CD8-positive, alpha-beta memory T cell (primary cell): ENCODE data around the gene HOXA6. TPM values are rescaled to one million over a fixed set of nuclear protein-coding genes. Genes with fewer than 3 reads are reported as not detected.

Experiments used
- CTCF ChIA-PET: fragments of 350-600 bp; sonication (Branson Sonifier 250); formaldehyde crosslinking; loops from one replicate; lab custom pipeline; 2021; ENCODE audit warnings: antibody characterized with exemption; lab: Charles Lee
- POLR2A ChIA-PET: fragments of 350-600 bp; sonication (Branson Sonifier 250); formaldehyde crosslinking; loops from one replicate; lab custom pipeline; 2021; ENCODE audit warnings: antibody characterized with exemption; lab: Charles Lee
- DNase-seq, 5 donors: peaks; one replicate each; pipeline versions ENCODE4 v3.0.0 to v3.0.0-alpha.2; 2020 to 2022; ENCODE audit warnings: mixed read lengths in 1 of 5
- H3K27ac ChIP-seq: one replicate; pipeline ENCODE4 v1.7.0; 2013; ENCODE audit warnings: low read depth, mild to moderate bottlenecking, low read length, moderate library complexity
- H3K27me3 ChIP-seq: 2 replicates; pipeline ENCODE4 v1.7.0; 2013; ENCODE audit warnings: low read length, mild to moderate bottlenecking; ENCODE audit not compliant: insufficient read depth, poor library complexity, severe bottlenecking
- H3K36me3 ChIP-seq: 2 replicates; pipeline ENCODE4 v1.7.0; 2013; ENCODE audit warnings: mild to moderate bottlenecking, low read length, moderate library complexity; ENCODE audit not compliant: insufficient read depth
- H3K4me1 ChIP-seq: 2 replicates; pipeline ENCODE4 v1.7.0; 2013; ENCODE audit warnings: mild to moderate bottlenecking, low read length, moderate library complexity; ENCODE audit not compliant: insufficient read depth
- H3K4me3 ChIP-seq: 2 replicates; pipeline ENCODE4 v1.7.0; 2013; ENCODE audit warnings: mild to moderate bottlenecking, low read length
- H3K9me3 ChIP-seq: 2 replicates; pipeline ENCODE4 v1.7.0; 2013; ENCODE audit warnings: mild to moderate bottlenecking, low read length
- H3K27ac Mint-ChIP-seq, 8 donors: one replicate each; pipeline ENCODE4 v1.8.0; 2020 to 2021; ENCODE audit warnings: mixed read lengths in 8 of 8, mild to moderate bottlenecking in 6 of 8, inconsistent platforms in 3 of 8, moderate library complexity in 3 of 8
- H3K27me3 Mint-ChIP-seq, 2 donors: one replicate each; pipeline ENCODE4 v1.8.0; 2020 to 2021; ENCODE audit warnings: mixed read lengths in 2 of 2, mild to moderate bottlenecking in 1 of 2, moderate library complexity in 1 of 2
- H3K36me3 Mint-ChIP-seq, 3 donors: one replicate each; pipeline ENCODE4 v1.8.0; 2020 to 2021; ENCODE audit warnings: mixed read lengths in 3 of 3, inconsistent platforms in 1 of 3, mild to moderate bottlenecking in 1 of 3
- H3K4me1 Mint-ChIP-seq, 3 donors: one replicate each; pipeline ENCODE4 v1.8.0; 2020 to 2021; ENCODE audit warnings: mixed read lengths in 3 of 3, inconsistent platforms in 1 of 3, mild to moderate bottlenecking in 1 of 3
- H3K4me3 Mint-ChIP-seq, 7 donors: one replicate each; pipeline ENCODE4 v1.8.0; 2020 to 2021; ENCODE audit warnings: mixed read lengths in 7 of 7, mild to moderate bottlenecking in 6 of 7, moderate library complexity in 4 of 7, inconsistent platforms in 2 of 7
- H3K9me3 Mint-ChIP-seq, 5 donors: one replicate each; pipeline ENCODE4 v1.8.0; 2020 to 2022; ENCODE audit warnings: mixed read lengths in 5 of 5, mild to moderate bottlenecking in 3 of 5, moderate library complexity in 2 of 5, inconsistent platforms in 1 of 5
- polyA plus RNA-seq: library from polyadenylated mRNA; unstranded; fragments of 300-500 nt; fragmentation: Illumina TruSeq; gene quantifications from one replicate; pipeline ENCODE4 v1.2.3, GENCODE V29; 2021
- total RNA-seq, 2 experiments: library from RNA; stranded (reverse); gene quantifications; one replicate each; pipeline ENCODE4 v1.2.3, GENCODE V29; 2021

Gene HOXA6
- total and polyA plus RNA-seq, 3 experiments from 2014 or later = not detected

- no peak overlapping the region for H3K27ac Mint-ChIP-seq
- DNase-seq = no peak
- peaks cover 45 to 65% of the 10 kb centered on the region in 2 donors for H3K27me3 Mint-ChIP-seq
- Histone ChIP-seq H3K27ac (no peak overlapping the region), H3K9me3 (no peaks in the 10 kb centered on the region), H3K36me3 (no peaks in the 10 kb centered on the region), H3K4me1 (no peaks in the 10 kb centered on the region), H3K4me3 (no peak overlapping the region), H3K27me3 (peaks cover 31% of the 10 kb centered on the region)
- peak overlapping the region in 1 of 7 donors; percentile 65 for H3K4me3 Mint-ChIP-seq
- ChIA-PET POLR2A (no interaction called here), CTCF (no interaction called here)
- H3K9me3 Mint-ChIP-seq = no peaks in the 10 kb centered on the region
- no peaks in the 10 kb centered on the region for H3K36me3 Mint-ChIP-seq
- H3K4me1 Mint-ChIP-seq = peaks cover 0 to 12% (median 5%) of the 10 kb centered on the region in 3 donors
Measured at GRCh38 chr7:27143950-27144780, 3.4 kb downstream of the HOXA6 start.

GRCh38 chr7:27143023-27143949, 4.3 kb downstream of the HOXA6 start, which contains the start of gene HOXA5:
Gene HOXA5, minus strand, starts transcription at chr7:27143681. Its CDS starts 74 bp downstream, at chr7:27143607.
- no peak within 1 kb of the TSS for H3K4me3 ChIP-seq
- peaks cover 22% of the 10 kb centered on the region for H3K27me3 ChIP-seq
- peak within 1 kb of the TSS in 4 of 7 donors; percentile 20 to 65 (median 32) for H3K4me3 Mint-ChIP-seq
- no peaks in the 10 kb centered on the region for H3K9me3 ChIP-seq
- no peaks in the 10 kb centered on the region for H3K36me3 Mint-ChIP-seq
- ChIA-PET POLR2A (no interaction called here), CTCF (no interaction called here)
- no peaks in the 10 kb centered on the region for H3K9me3 Mint-ChIP-seq
- no peaks in the 10 kb centered on the region for H3K4me1 ChIP-seq
- peaks cover 39 to 64% of the 10 kb centered on the region in 2 donors for H3K27me3 Mint-ChIP-seq
- H3K27ac ChIP-seq = no peak within 1 kb of the TSS
- H3K27ac Mint-ChIP-seq = no peak within 1 kb of the TSS
- peaks cover 0 to 9% (median 5%) of the 10 kb centered on the region in 3 donors for H3K4me1 Mint-ChIP-seq
- H3K36me3 ChIP-seq = no peaks in the 10 kb centered on the region
- DNase-seq = no peak

DNA sequence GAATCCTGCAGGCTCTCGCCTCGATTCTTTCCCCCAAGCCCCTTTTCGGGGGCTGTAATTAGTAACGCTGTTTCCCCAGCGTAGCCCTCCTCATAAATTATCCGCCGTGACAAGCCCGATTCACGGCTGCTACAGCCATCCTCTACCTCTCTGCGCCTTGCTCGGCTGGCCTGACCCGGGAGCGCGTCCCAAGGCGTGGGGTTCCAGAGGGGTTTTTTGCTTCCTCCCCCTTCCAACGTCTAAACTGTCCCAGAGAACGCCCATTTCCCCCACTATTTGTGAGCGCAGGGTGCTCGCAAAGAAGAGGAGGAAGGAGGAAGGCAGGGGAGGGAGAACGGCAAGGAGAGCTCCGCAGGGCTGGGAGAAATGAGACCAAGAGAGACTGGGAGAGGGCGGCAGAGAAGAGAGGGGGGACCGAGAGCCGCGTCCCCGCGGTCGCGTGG, 5.0 kb downstream of the HOXA6 start:
- Histone ChIP-seq H3K27ac (no peak overlapping the region), H3K36me3 (no peaks in the 10 kb centered on the region), H3K9me3 (no peaks in the 10 kb centered on the region), H3K4me1 (no peaks in the 10 kb centered on the region), H3K27me3 (peaks cover 20% of the 10 kb centered on the region), H3K4me3 (no peak overlapping the region)
- H3K9me3 Mint-ChIP-seq = no peaks in the 10 kb centered on the region
- POLR2A ChIA-PET = no interaction called here
- DNase-seq = no peak
- no peaks in the 10 kb centered on the region for H3K36me3 Mint-ChIP-seq
- H3K4me1 Mint-ChIP-seq = peaks cover 0 to 5% (median 1%) of the 10 kb centered on the region in 3 donors
- H3K27ac Mint-ChIP-seq = no peak overlapping the region
- H3K4me3 Mint-ChIP-seq = peak overlapping the region in 2 of 7 donors; percentile 24 to 41
- H3K27me3 Mint-ChIP-seq = peaks cover 34 to 63% of the 10 kb centered on the region in 2 donors
- CTCF ChIA-PET = interaction anchor here (1.7 kb wide), 1 partner anchor 8 kb away, joined by 4 read pairs; no protein-coding TSS in a partner anchor

GRCh38 chr7:27141923-27142579, 5.5 kb downstream of the HOXA6 start:
- Mint-ChIP-seq H3K27ac (no peak overlapping the region), H3K36me3 (no peaks in the 10 kb centered on the region), H3K4me3 (no peak overlapping the region), H3K27me3 (peaks cover 32 to 63% of the 10 kb centered on the region in 2 donors), H3K9me3 (no peaks in the 10 kb centered on the region), H3K4me1 (peaks cover 0 to 1% (median 0%) of the 10 kb centered on the region in 3 donors)
- Histone ChIP-seq H3K9me3 (no peaks in the 10 kb centered on the region), H3K27ac (no peak overlapping the region), H3K36me3 (no peaks in the 10 kb centered on the region), H3K27me3 (peaks cover 19% of the 10 kb centered on the region), H3K4me1 (no peaks in the 10 kb centered on the region), H3K4me3 (no peak overlapping the region)
- no peak for DNase-seq
- POLR2A ChIA-PET = no interaction called here
- CTCF ChIA-PET = interaction anchor here (1.3 to 1.7 kb wide), 2 partner anchors 9 to 11 kb away, joined by 4 to 5 read pairs; partner anchors contain the start of gene HOXA4

DNA sequence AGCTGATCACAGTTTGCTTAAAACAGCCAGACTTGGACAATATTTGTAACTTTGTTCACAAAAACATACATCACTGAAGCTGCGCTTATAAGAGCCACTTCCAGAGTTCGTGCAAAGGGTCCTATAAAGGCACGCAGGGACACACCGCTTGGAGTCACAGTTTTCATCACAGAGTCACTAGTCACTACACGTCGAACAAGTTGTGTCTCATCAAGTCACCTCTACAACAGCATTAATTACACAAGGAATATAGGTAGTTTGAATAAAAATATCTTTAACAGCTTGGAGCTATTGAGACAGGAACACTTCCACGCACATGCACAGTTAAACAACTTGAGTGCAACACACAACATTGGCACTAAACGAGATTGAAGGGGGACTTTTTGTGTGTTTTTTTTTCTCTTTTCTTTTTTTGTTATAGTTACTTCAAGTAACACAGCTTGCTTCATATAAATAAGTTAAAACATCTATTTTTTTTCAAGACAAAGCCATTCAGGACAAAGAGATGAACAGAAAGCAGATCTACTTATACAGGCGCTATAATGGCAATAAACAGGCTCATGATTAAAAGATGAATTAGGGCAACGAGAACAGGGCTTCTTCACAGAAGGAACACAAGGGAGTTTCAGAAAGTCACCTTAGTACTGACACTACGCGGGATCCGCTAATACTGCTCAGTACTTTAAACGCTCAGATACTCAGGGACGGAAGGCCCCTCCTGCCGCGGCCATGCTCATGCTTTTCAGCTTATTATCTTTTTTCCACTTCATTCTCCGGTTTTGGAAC, 6.2 kb downstream of the HOXA6 start:
- no peaks in the 10 kb centered on the region for H3K9me3 Mint-ChIP-seq
- DNase-seq = no peak
- H3K4me3 ChIP-seq = no peak overlapping the region
- peaks cover 18% of the 10 kb centered on the region for H3K27me3 ChIP-seq
- H3K9me3 ChIP-seq = no peaks in the 10 kb centered on the region
- no peak overlapping the region for H3K27ac Mint-ChIP-seq
- H3K27me3 Mint-ChIP-seq = peaks cover 32 to 63% of the 10 kb centered on the region in 2 donors
- ChIA-PET CTCF (interaction anchor here (1.3 to 1.7 kb wide), 2 partner anchors 9 to 10 kb away, joined by 4 to 5 read pairs; partner anchors contain the start of gene HOXA4), POLR2A (no interaction called here)
- no peaks in the 10 kb centered on the region for H3K4me1 ChIP-seq
- H3K36me3 Mint-ChIP-seq = no peaks in the 10 kb centered on the region
- H3K36me3 ChIP-seq = no peaks in the 10 kb centered on the region
- H3K4me3 Mint-ChIP-seq = no peak overlapping the region
- H3K4me1 Mint-ChIP-seq = no peaks in the 10 kb centered on the region
- H3K27ac ChIP-seq = no peak overlapping the region

DNA sequence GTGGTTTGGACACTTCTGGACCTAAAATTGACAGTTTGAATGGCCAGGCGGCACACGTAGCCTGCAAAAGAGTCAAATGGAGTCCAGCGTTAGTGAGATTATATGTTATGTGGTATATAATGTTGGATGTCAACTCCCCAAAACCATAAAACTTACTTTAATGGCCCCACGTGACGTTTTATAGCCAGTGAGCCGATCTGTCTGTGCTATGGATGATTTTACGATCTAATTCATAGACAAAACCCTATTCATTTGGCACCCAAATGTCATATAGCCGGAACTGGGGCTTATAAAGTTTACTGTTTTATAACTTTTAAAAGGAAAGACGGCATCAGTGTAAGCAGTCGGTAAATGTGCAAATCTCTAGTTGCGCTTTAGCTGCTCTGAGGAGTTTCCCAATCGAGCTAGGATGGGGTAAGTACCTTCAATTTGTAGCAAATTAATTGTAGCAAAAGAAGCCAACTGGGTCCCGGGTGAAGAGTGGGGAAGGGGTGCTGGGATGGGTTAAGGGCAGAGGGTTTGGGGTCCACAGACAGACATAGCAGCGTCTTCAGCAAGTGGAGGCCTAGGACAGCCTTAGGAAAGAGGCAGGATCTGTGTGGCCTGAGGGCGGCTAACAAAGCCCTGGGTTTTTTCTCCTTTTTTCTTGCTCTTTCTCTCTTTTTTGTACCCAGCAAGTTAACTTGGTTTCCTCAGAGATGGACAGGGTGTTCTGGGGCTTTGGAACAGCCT, 7.3 kb downstream of the HOXA6 start:
- DNase-seq = no peak
- Mint-ChIP-seq H3K36me3 (no peaks in the 10 kb centered on the region), H3K9me3 (no peaks in the 10 kb centered on the region), H3K27me3 (peaks cover 32 to 66% of the 10 kb centered on the region in 2 donors), H3K4me1 (no peaks in the 10 kb centered on the region), H3K4me3 (no peak overlapping the region), H3K27ac (no peak overlapping the region)
- Histone ChIP-seq H3K36me3 (no peaks in the 10 kb centered on the region), H3K4me1 (no peaks in the 10 kb centered on the region), H3K4me3 (no peak overlapping the region), H3K27me3 (peaks cover 20% of the 10 kb centered on the region), H3K9me3 (no peaks in the 10 kb centered on the region), H3K27ac (no peak overlapping the region)
- ChIA-PET POLR2A (no interaction called here), CTCF (no interaction called here)
